HFFc6 (cell line): ENCODE measurements around the gene GPHN. TPM values are rescaled to one million over a fixed set of nuclear protein-coding genes. Genes with fewer than 3 reads are reported as not detected.

Source experiments
- DNase-seq: peaks from one replicate; pipeline ENCODE4 v3.0.0-alpha.2; 2018
- H3K27ac Mint-ChIP-seq: 2 replicates; pipeline ENCODE4 v1.8.0; 2020; ENCODE audit warnings: mild to moderate bottlenecking, mixed read lengths
- H3K27me3 Mint-ChIP-seq: 2 replicates; pipeline ENCODE4 v1.8.0; 2021; ENCODE audit warnings: mild to moderate bottlenecking, moderate library complexity, mixed read lengths; ENCODE audit not compliant: insufficient read depth
- H3K36me3 Mint-ChIP-seq: 2 replicates; pipeline ENCODE4 v1.8.0; 2021; ENCODE audit warnings: low read depth, mixed read lengths
- H3K4me1 Mint-ChIP-seq: 2 replicates; pipeline ENCODE4 v1.8.0; 2020; ENCODE audit warnings: low read depth, mixed read lengths
- H3K4me3 Mint-ChIP-seq: 2 replicates; pipeline ENCODE4 v1.8.0; 2020; ENCODE audit warnings: mild to moderate bottlenecking, moderate library complexity, mixed read lengths
- H3K9me3 Mint-ChIP-seq: 2 replicates; pipeline ENCODE4 v1.8.0; 2020; ENCODE audit warnings: mild to moderate bottlenecking, mixed read lengths
- CTCF ChIP-seq: fragments of 200-600 bp; sonication (generic); IDR thresholded peaks from 2 replicates; pipeline ENCODE4 v1.5.0; 2021; ENCODE audit warnings: antibody characterized with exemption, mild to moderate bottlenecking
- total RNA-seq, 6 experiments: library from RNA; stranded (reverse); fragmentation: NEBNext Ultra II Directional; extraction: Animal tissue kit (Norgen Biotek cat#: 25700); gene quantifications; 2 replicates in 1 of 6; 3 replicates in 5 of 6; pipeline ENCODE4 v1.2.3, GENCODE V29; 2021

GPHN gene
- total RNA-seq, 6 experiments from 2014 or later = 11.2 to 16.4 (median 15.0) TPM

GRCh38 chr14:67016856-67017255 lies 508.9 kb downstream of the GPHN start:
- H3K4me3 Mint-ChIP-seq = no peak overlapping the region
- H3K27ac Mint-ChIP-seq = no peak overlapping the region
- no peak for TF ChIP-seq CTCF
- H3K36me3 Mint-ChIP-seq = no peaks in the 10 kb centered on the region
- no peaks in the 10 kb centered on the region for H3K9me3 Mint-ChIP-seq
- H3K27me3 Mint-ChIP-seq = no peaks in the 10 kb centered on the region
- H3K4me1 Mint-ChIP-seq = peaks cover 7% of the 10 kb centered on the region
- no peak for DNase-seq

- peaks cover 7% of the 10 kb centered on the region for H3K4me1 Mint-ChIP-seq
- no peak for DNase-seq
- no peak overlapping the region for H3K4me3 Mint-ChIP-seq
- H3K36me3 Mint-ChIP-seq = no peaks in the 10 kb centered on the region
- no peak for TF ChIP-seq CTCF
- H3K27me3 Mint-ChIP-seq = no peaks in the 10 kb centered on the region
- H3K27ac Mint-ChIP-seq = no peak overlapping the region
- no peaks in the 10 kb centered on the region for H3K9me3 Mint-ChIP-seq
These were observed 510.8 kb downstream of the GPHN start for GRCh38 chr14:67018720-67019119.

GRCh38 chr14:67019796-67020195 lies 511.8 kb downstream of the GPHN start:
- H3K4me3 Mint-ChIP-seq = no peak overlapping the region
- peaks cover 7% of the 10 kb centered on the region for H3K4me1 Mint-ChIP-seq
- TF ChIP-seq CTCF = no peak
- H3K27ac Mint-ChIP-seq = no peak overlapping the region
- no peak for DNase-seq
- H3K27me3 Mint-ChIP-seq = no peaks in the 10 kb centered on the region
- no peaks in the 10 kb centered on the region for H3K36me3 Mint-ChIP-seq
- H3K9me3 Mint-ChIP-seq = no peaks in the 10 kb centered on the region

GRCh38 chr14:67031920-67032774 lies 524.2 kb downstream of the GPHN start:
- no peaks in the 10 kb centered on the region for H3K4me1 Mint-ChIP-seq
- no peak overlapping the region for H3K27ac Mint-ChIP-seq
- H3K36me3 Mint-ChIP-seq = peaks cover 6% of the 10 kb centered on the region
- no peaks in the 10 kb centered on the region for H3K27me3 Mint-ChIP-seq
- no peak overlapping the region for H3K4me3 Mint-ChIP-seq
- TF ChIP-seq CTCF = no peak
- no peaks in the 10 kb centered on the region for H3K9me3 Mint-ChIP-seq
- no peak for DNase-seq

- Mint-ChIP-seq H3K4me3 (no peak overlapping the region), H3K27me3 (no peaks in the 10 kb centered on the region; the same call in 1 of the 2 replicates), H3K4me1 (no peaks in the 10 kb centered on the region), H3K9me3 (peaks cover 7% of the 10 kb centered on the region; the same call in 1 of the 2 replicates), H3K36me3 (peaks cover 7% of the 10 kb centered on the region; the same call in 1 of the 2 replicates), H3K27ac (no peak overlapping the region)
- DNase-seq = no peak
- TF ChIP-seq CTCF = no peak
These were observed 537.5 kb downstream of the GPHN start for GRCh38 chr14:67045440-67045839.
